Stomach (tissue), 4 donors: Measurements from ENCODE around the gene CLIC6.

ENCODE experiments used
- POLR2A ChIP-seq, 4 donors: fragments of 450-650 bp; IDR thresholded peaks; one replicate each; pipeline ENCODE4 v1.6.1; 2016; ENCODE audit warnings: antibody characterized with exemption in 4 of 4, control low read depth in 2 of 4, mild to moderate bottlenecking in 1 of 4, moderate library complexity in 1 of 4
- POLR2AphosphoS5 ChIP-seq, 3 donors: sonication (generic); formaldehyde crosslinking; IDR thresholded peaks; one replicate each; pipeline ENCODE4 v1.6.1; 2016; ENCODE audit warnings: antibody characterized with exemption in 3 of 3
- TF ChIP-seq, protein P1 (sequence below), 7 experiments: fragments of 450-650 bp in 4 of 7; fragments of 200-600 bp in 3 of 7; sonication (generic) in 3 of 7; IDR thresholded peaks; one replicate each; pipeline ENCODE4 v1.5.1; 2016 to 2019; ENCODE audit warnings: antibody characterized with exemption in 7 of 7, control low read depth in 2 of 7, mild to moderate bottlenecking in 1 of 7

DNA sequence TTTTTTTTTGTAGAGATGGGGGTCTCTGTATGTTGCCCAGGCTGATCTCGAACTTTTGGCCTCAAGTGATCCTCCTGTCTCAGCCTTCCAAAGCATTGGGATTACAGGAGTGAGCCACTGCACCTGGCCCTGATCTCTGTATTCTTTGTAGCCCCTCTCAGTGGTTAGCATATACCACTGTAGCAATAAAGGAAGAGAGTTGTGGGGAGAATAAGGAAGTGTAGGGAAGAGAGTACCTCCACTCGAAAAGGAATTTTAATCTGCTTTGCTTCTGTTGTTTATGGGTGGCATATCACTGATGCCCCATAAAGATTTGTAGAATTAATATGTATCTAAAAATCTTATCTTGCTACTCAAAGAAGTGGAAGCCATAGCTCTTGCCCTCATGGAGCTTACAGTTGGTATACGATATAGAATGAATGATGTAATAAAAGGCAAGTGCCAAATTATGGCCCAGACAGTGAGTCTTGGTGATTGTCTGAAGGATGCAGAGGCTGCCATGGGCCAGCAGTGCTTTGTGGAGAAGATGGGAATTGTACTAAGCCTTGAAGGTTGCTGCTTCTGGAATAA is 96.0 kb downstream of the CLIC6 start:
- TF ChIP-seq, protein P1, sequence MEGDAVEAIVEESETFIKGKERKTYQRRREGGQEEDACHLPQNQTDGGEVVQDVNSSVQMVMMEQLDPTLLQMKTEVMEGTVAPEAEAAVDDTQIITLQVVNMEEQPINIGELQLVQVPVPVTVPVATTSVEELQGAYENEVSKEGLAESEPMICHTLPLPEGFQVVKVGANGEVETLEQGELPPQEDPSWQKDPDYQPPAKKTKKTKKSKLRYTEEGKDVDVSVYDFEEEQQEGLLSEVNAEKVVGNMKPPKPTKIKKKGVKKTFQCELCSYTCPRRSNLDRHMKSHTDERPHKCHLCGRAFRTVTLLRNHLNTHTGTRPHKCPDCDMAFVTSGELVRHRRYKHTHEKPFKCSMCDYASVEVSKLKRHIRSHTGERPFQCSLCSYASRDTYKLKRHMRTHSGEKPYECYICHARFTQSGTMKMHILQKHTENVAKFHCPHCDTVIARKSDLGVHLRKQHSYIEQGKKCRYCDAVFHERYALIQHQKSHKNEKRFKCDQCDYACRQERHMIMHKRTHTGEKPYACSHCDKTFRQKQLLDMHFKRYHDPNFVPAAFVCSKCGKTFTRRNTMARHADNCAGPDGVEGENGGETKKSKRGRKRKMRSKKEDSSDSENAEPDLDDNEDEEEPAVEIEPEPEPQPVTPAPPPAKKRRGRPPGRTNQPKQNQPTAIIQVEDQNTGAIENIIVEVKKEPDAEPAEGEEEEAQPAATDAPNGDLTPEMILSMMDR (IDR thresholded peaks at IDR 0.05) = no peak
- TF ChIP-seq POLR2AphosphoS5 (IDR thresholded peaks at IDR 0.05) (no peak), POLR2A (IDR thresholded peaks at IDR 0.05) (no peak)
